WERI-Rb-1 (cell line): ENCODE data around the gene SMG7.

Source experiments
- DNase-seq: peaks from one replicate; pipeline ENCODE4 v3.0.0-alpha.2; 2020
- H3K27ac ChIP-seq: fragments of 250-450 bp; sonication (Bioruptor Pico); 2 replicates; pipeline ENCODE4 v1.5.1; 2020; ENCODE audit warnings: mild to moderate bottlenecking, moderate library complexity
- H3K27me3 ChIP-seq: fragments of 250-450 bp; sonication (Bioruptor Pico); 2 replicates; pipeline ENCODE4 v1.5.1; 2021; ENCODE audit warnings: mild to moderate bottlenecking, low read depth, moderate library complexity; ENCODE audit not compliant: insufficient read depth, severe bottlenecking
- H3K36me3 ChIP-seq: fragments of 250-450 bp; sonication (Bioruptor Pico); 2 replicates; pipeline ENCODE4 v1.5.1; 2020; ENCODE audit warnings: mild to moderate bottlenecking, moderate library complexity
- H3K4me3 ChIP-seq: 2 replicates; pipeline ENCODE4 v1.5.1; 2011; ENCODE audit warnings: low read depth, mild to moderate bottlenecking, control low read depth, low read length
- H3K9me3 ChIP-seq: fragments of 250-450 bp; sonication (Bioruptor Pico); 2 replicates; pipeline ENCODE4 v1.5.1; 2021; ENCODE audit warnings: mild to moderate bottlenecking, moderate library complexity; ENCODE audit not compliant: severe bottlenecking
- CTCF ChIP-seq: IDR thresholded peaks from 2 replicates; pipeline ENCODE4 v1.5.1; 2011; ENCODE audit warnings: low read depth, mild to moderate bottlenecking, control low read depth, inconsistent platforms, low read length

SMG7 gene

GRCh38 chr1:183543619-183544204 is 71.4 kb downstream of the SMG7 start:
- Histone ChIP-seq H3K27ac (peak overlapping the region; percentile 24; the same call in 1 of the 2 replicates), H3K36me3 (peaks cover 75% of the 10 kb centered on the region)
- peak; percentile 59 for TF ChIP-seq CTCF

GRCh38 chr1:183544598-183545297 is 72.4 kb downstream of the SMG7 start:
- Histone ChIP-seq H3K9me3 (no peaks in the 10 kb centered on the region), H3K36me3 (peaks cover 80% of the 10 kb centered on the region)
- peak; percentile 38 for DNase-seq

More at GRCh38 chr1:183543619-183544204, 71.4 kb downstream of the SMG7 start:
- no peak overlapping the region for H3K4me3 ChIP-seq
- no peaks in the 10 kb centered on the region for H3K27me3 ChIP-seq
- no peak for DNase-seq
- no peaks in the 10 kb centered on the region for H3K9me3 ChIP-seq

GRCh38 chr1:183546427-183546826 is 74.1 kb downstream of the SMG7 start:
- Histone ChIP-seq H3K9me3 (no peaks in the 10 kb centered on the region), H3K27me3 (no peaks in the 10 kb centered on the region), H3K4me3 (no peak overlapping the region), H3K27ac (no peak overlapping the region), H3K36me3 (peaks cover 86% of the 10 kb centered on the region)
- DNase-seq, result no peak
- no peak for TF ChIP-seq CTCF

More at GRCh38 chr1:183544598-183545297, 72.4 kb downstream of the SMG7 start:
- H3K4me3 ChIP-seq, result no peak overlapping the region
- H3K27ac ChIP-seq, result peak overlapping the region; percentile 24
- no peak for TF ChIP-seq CTCF
- no peaks in the 10 kb centered on the region for H3K27me3 ChIP-seq

DNA sequence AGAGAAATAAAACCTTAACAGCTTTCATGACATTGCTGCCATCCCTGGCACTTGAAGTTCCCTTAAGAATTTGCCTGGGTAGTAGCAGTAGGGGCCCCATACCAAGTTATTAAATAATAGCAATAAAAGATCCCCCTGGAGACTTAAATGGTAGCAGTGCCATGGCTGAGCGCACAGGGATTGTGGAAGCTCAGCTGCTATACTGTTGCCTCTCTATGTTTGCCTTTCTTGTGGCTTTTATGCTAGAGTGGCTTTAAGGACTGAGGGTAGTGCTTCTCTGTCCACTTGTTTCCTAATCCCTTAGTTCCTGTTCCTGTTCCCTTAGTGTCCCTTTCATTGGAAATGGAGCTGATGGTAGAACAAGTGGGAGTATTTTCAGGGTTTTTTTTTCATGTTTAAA is 75.8 kb downstream of the SMG7 start:
- Histone ChIP-seq H3K27ac (no peak overlapping the region), H3K36me3 (peaks cover 92% of the 10 kb centered on the region), H3K9me3 (no peaks in the 10 kb centered on the region), H3K4me3 (no peak overlapping the region), H3K27me3 (no peaks in the 10 kb centered on the region)
- no peak for DNase-seq
- TF ChIP-seq CTCF, result no peak

DNA sequence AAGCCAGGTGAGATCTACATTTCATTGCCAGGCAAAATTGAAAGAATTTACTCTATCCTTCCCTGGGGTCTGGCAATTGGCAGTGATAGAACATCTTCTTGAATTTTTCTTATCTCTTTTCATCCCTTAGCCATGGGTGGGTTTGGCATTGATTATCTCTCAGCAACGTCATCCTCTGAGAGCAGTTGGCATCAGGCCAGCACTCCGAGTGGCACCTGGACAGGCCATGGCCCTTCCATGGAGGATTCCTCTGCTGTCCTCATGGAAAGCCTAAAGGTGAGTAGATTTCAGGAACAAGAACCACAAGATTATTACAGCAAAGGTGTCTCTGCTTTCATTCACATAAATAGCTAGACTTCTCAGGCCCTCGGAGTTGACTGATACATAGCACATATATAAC is 78.6 kb downstream of the SMG7 start:
- Histone ChIP-seq H3K4me3 (no peak overlapping the region), H3K27ac (no peak overlapping the region), H3K27me3 (no peaks in the 10 kb centered on the region), H3K36me3 (peaks cover 72% of the 10 kb centered on the region), H3K9me3 (no peaks in the 10 kb centered on the region)
- TF ChIP-seq CTCF, result no peak
- DNase-seq, result no peak
